Panc1 (cell line): ENCODE measurements around the gene TBCD. TPM values are rescaled to one million over a fixed set of nuclear protein-coding genes. Genes with fewer than 3 reads are reported as not detected.

ENCODE experiments used
- ATAC-seq: fragments of 200-7000 bp; cut with Tn5 transposase; 2 replicates; pipeline ENCODE4 v1.9.1; 2020; ENCODE audit warnings: mild to moderate bottlenecking, moderate library complexity
- BruUV-seq: library from RNA; stranded (reverse); fragments of 400-500 nt; replicated peaks from 2 replicates; lab custom pipeline; 2021; lab: Mats Ljungman, UMichigan
- CTCF ChIA-PET: fragments of 300-600 bp; sonication (Branson Sonifier 250); formaldehyde crosslinking; loops from one replicate; lab custom pipeline; 2022; ENCODE audit warnings: antibody characterized with exemption; lab: Charles Lee
- POLR2A ChIA-PET: fragments of 300-600 bp; sonication (Branson Sonifier 250); formaldehyde crosslinking; loops from one replicate; lab custom pipeline; 2022; ENCODE audit warnings: antibody characterized with exemption; lab: Charles Lee
- DNase-seq: peaks from one replicate; pipeline ENCODE4 v3.0.0-alpha.2; 2010; ENCODE audit warnings: low read depth, low spot score
- H3K27ac ChIP-seq: 2 replicates; pipeline ENCODE4 v1.5.1; 2011; ENCODE audit warnings: mild to moderate bottlenecking, low read length, inconsistent platforms
- H3K27me3 ChIP-seq: fragments of 200-500 bp; sonication (Bioruptor generic); 2 replicates; pipeline ENCODE4 v1.6.0; 2014; ENCODE audit warnings: low read length, inconsistent platforms; ENCODE audit not compliant: control insufficient read depth, insufficient read depth
- H3K36me3 ChIP-seq: fragments of 200-500 bp; sonication (Bioruptor generic); 2 replicates; pipeline ENCODE4 v1.5.1; 2014; ENCODE audit warnings: inconsistent platforms, mild to moderate bottlenecking, low read length, moderate library complexity; ENCODE audit not compliant: control insufficient read depth, insufficient read depth
- H3K4me1 ChIP-seq: 2 replicates; pipeline ENCODE4 v1.5.1; 2011; ENCODE audit warnings: inconsistent platforms, mild to moderate bottlenecking, low read length, moderate library complexity; ENCODE audit not compliant: control insufficient read depth, insufficient read depth
- H3K4me3 ChIP-seq, 2 experiments: 2 replicates each; pipeline ENCODE4 v1.5.1; 2011 to 2012; ENCODE audit warnings: low read depth in 2 of 2, low read length in 2 of 2, mild to moderate bottlenecking in 2 of 2, inconsistent platforms in 1 of 2, moderate library complexity in 1 of 2
- H3K9me3 ChIP-seq: fragments of 200-500 bp; sonication (Bioruptor generic); 2 replicates; pipeline ENCODE4 v1.5.1; 2014; ENCODE audit warnings: low read depth, mild to moderate bottlenecking, inconsistent platforms, low read length, moderate library complexity; ENCODE audit not compliant: control insufficient read depth, insufficient read depth
- POLR2AphosphoS5 ChIP-seq: IDR thresholded peaks from 2 replicates; pipeline ENCODE4 v1.6.1; 2012; ENCODE audit warnings: mild to moderate bottlenecking, low read depth, low read length, moderate library complexity
- SIN3A ChIP-seq: IDR thresholded peaks from 2 replicates; pipeline ENCODE4 v1.6.1; 2012; ENCODE audit warnings: low read depth, mild to moderate bottlenecking, low read length, moderate library complexity, borderline replicate concordance; ENCODE audit not compliant: insufficient read depth
- TCF7L2 ChIP-seq: IDR thresholded peaks from 2 replicates; pipeline ENCODE4 v1.6.1; 2011; ENCODE audit warnings: mild to moderate bottlenecking, low read depth, low read length, inconsistent platforms
- in situ Hi-C: cut with HindIII; loops from 2 replicates; pipeline ENCODE4 v1.10.0; 2016; ENCODE audit warnings: low sequenced_read_pairs, low pct_unique_long_range_greater_than_20kb
- intact Hi-C: fragments of 100-400 bp; cut with micrococcal nuclease; formaldehyde crosslinking; loops from one replicate; pipeline ENCODE4 v1.10.0; 2022; ENCODE audit not compliant: unreplicated experiment
- total RNA-seq: library from RNA; stranded (reverse); gene quantifications from one replicate; pipeline ENCODE4 v1.2.1, GENCODE V29; 2021; ENCODE audit not compliant: unreplicated experiment
- TF ChIP-seq, protein P1 (sequence below): fragments of 450-650 bp; IDR thresholded peaks from 2 replicates; pipeline ENCODE4 v1.5.1; 2017; ENCODE audit warnings: mild to moderate bottlenecking
- TF ChIP-seq, protein P2 (sequence below), 2 experiments: IDR thresholded peaks; 2 replicates each; pipeline ENCODE4 v1.6.1; 2011 to 2012; ENCODE audit warnings: low read depth in 2 of 2, control low read depth in 1 of 2, low read length in 1 of 2, mild to moderate bottlenecking in 1 of 2, moderate library complexity in 1 of 2; ENCODE audit not compliant: insufficient read depth in 1 of 2

The TBCD gene
- total RNA-seq, 1 experiment from 2014 or later = 186 TPM

DNA sequence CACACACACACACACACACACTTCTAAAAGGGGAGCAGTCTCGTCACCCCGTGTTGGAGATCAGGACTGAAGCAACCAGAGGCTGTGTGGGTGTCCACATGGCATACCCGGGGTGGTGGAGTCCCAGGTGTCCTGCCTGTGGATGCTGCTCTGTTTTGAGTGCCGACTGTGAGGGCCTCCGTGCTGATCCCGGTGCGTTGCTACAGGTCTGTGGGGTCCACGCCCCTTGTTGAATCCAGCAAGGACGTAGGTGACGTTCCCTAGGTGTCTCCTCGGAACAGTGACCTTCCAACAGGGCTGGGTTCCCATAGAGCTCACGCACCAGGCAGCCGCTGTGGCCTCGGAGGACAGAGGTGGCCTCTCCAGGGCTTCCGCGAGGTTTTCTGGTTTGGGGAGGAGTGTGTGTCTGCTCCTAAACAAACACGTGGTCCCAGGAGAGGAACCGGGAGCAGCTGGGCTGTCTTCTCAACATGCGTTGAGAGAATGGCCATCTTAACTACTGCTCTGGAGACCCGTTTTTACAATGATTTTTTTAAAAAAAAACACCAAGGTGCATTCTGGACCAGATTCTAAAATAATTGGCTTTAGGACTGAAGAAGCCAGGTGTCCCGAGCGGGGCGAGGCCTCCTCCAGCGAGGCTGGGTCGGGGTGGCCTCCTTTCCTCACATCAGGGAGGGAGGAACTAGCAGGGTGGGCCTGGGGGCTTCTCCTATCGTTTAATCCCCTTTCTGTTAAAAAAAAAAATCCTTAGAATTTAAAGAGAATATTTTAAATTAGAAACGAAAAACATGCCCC is 188.6 kb downstream of the TBCD start:
- Histone ChIP-seq H3K27ac (no peak overlapping the region), H3K36me3 (no peaks in the 10 kb centered on the region; the same call in 1 of the 2 replicates), H3K4me3 (no peak overlapping the region), H3K9me3 (peaks cover 10% of the 10 kb centered on the region; the same call in 1 of the 2 replicates), H3K4me1 (no peaks in the 10 kb centered on the region), H3K27me3 (no peaks in the 10 kb centered on the region)
- POLR2A ChIA-PET = no interaction called here
- in situ Hi-C loops (no loop called here), intact Hi-C loops (no loop called here)
- CTCF ChIA-PET = no interaction called here
- ATAC-seq (no peak), DNase-seq (no peak)
- BruUV-seq = no TSS peak
- TF ChIP-seq SIN3A (no peak), POLR2AphosphoS5 (no peak), TCF7L2 (no peak)
- TF ChIP-seq, protein P1, sequence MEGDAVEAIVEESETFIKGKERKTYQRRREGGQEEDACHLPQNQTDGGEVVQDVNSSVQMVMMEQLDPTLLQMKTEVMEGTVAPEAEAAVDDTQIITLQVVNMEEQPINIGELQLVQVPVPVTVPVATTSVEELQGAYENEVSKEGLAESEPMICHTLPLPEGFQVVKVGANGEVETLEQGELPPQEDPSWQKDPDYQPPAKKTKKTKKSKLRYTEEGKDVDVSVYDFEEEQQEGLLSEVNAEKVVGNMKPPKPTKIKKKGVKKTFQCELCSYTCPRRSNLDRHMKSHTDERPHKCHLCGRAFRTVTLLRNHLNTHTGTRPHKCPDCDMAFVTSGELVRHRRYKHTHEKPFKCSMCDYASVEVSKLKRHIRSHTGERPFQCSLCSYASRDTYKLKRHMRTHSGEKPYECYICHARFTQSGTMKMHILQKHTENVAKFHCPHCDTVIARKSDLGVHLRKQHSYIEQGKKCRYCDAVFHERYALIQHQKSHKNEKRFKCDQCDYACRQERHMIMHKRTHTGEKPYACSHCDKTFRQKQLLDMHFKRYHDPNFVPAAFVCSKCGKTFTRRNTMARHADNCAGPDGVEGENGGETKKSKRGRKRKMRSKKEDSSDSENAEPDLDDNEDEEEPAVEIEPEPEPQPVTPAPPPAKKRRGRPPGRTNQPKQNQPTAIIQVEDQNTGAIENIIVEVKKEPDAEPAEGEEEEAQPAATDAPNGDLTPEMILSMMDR = no peak
- TF ChIP-seq, protein P2, sequence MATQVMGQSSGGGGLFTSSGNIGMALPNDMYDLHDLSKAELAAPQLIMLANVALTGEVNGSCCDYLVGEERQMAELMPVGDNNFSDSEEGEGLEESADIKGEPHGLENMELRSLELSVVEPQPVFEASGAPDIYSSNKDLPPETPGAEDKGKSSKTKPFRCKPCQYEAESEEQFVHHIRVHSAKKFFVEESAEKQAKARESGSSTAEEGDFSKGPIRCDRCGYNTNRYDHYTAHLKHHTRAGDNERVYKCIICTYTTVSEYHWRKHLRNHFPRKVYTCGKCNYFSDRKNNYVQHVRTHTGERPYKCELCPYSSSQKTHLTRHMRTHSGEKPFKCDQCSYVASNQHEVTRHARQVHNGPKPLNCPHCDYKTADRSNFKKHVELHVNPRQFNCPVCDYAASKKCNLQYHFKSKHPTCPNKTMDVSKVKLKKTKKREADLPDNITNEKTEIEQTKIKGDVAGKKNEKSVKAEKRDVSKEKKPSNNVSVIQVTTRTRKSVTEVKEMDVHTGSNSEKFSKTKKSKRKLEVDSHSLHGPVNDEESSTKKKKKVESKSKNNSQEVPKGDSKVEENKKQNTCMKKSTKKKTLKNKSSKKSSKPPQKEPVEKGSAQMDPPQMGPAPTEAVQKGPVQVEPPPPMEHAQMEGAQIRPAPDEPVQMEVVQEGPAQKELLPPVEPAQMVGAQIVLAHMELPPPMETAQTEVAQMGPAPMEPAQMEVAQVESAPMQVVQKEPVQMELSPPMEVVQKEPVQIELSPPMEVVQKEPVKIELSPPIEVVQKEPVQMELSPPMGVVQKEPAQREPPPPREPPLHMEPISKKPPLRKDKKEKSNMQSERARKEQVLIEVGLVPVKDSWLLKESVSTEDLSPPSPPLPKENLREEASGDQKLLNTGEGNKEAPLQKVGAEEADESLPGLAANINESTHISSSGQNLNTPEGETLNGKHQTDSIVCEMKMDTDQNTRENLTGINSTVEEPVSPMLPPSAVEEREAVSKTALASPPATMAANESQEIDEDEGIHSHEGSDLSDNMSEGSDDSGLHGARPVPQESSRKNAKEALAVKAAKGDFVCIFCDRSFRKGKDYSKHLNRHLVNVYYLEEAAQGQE (IDR thresholded peaks at IDR 0.05; ENCODE audit: insufficient read depth in 1 of 2, low read depth in 2 of 2, low read length in 1 of 2) = no peak

DNA sequence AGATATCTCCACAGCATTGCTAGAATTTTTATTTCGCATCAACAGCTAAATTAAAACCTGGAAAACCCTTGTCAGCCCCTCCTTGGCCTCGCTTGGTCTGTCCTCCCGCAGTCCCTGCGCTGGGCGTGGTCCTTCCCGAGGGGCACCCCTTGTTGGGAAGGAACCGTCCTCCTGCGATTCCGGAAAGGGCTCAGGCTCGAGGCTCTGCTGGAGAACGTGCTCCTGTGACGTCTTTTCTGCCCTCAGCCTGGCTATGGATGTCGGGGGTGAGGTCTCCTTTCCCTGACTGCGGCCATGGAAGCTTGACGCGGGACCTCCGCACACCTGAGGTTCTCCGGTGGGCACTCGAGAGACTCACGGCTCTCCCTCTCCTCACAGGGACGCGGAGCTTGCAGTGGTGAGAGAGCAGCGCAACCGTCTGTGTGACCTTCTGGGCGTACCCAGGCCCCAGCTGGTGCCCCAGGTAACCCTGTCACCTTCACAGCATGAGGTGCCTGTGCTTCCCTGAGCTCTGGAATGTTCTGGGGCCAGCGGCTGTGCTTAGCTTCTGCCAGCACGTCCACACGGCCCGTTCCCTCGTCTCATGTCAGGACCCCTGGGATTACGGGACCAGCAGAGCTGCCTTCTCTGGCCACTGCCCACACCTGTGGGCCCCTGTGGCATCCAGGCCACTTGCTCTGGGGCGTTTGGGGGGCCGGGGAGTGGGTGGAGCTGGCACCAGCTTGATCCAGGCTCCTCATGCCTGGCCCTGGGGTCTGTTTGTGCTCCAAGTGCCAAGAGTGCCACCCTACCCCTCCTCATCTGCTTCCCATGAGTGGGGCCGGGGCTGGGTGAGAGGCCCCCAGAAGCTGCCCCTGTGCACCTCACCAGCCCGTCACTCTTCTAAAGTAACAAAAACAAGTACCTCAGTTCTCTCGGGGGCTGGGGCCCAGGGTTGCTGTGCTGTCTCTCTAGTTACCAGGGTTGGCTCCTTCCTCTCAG is 189.4 kb downstream of the TBCD start:
- no peak for DNase-seq
- Histone ChIP-seq H3K27ac (no peak overlapping the region), H3K4me1 (no peaks in the 10 kb centered on the region), H3K4me3 (no peak overlapping the region), H3K27me3 (no peaks in the 10 kb centered on the region), H3K36me3 (no peaks in the 10 kb centered on the region; the same call in 1 of the 2 replicates), H3K9me3 (peaks cover 19% of the 10 kb centered on the region)
- no peak for ATAC-seq
- in situ Hi-C loops (no loop called here), intact Hi-C loops (no loop called here)
- POLR2A ChIA-PET = no interaction called here
- no peak for TF ChIP-seq SIN3A
- 0 out of 2 replicates have a peak, but pooled peaks have one; percentile 33 for TF ChIP-seq POLR2AphosphoS5
- no peak for TF ChIP-seq TCF7L2
- TF ChIP-seq, protein P2 (IDR thresholded peaks at IDR 0.05; ENCODE audit: insufficient read depth in 1 of 2, low read depth in 2 of 2, low read length in 1 of 2) = no peak
- TF ChIP-seq, protein P1 = no peak
- BruUV-seq = no TSS peak
- CTCF ChIA-PET = no interaction called here
